ENCODE results near the gene KRTAP4-12. TPM values are rescaled to one million over a fixed set of nuclear protein-coding genes. Genes with fewer than 3 reads are reported as not detected.
"Not testable (repeated sequence)": the region's sequence is repeated elsewhere in the genome, so short reads cannot be mapped to it uniquely, and the experiment has no call there.

Gene KRTAP4-12
- total RNA-seq = not detected in 2 replicates

GRCh38 chr17:41123991-41124371, at the start of gene KRTAP4-12:
Gene KRTAP4-12 (minus strand): TSS chr17:41124182. CDS start chr17:41124122, 60 bp downstream.
- H3K9me3 Mint-ChIP-seq = not testable (repeated sequence)

GRCh38 chr17:41171886-41172285, 47.9 kb upstream of the KRTAP4-12 start:
- H3K27me3 Mint-ChIP-seq (ENCODE audit: insufficient read depth) = peaks cover 5% of the 10 kb centered on the region
- no peak overlapping the region for H3K27ac Mint-ChIP-seq
- H3K9me3 Mint-ChIP-seq = no peaks in the 10 kb centered on the region
- intact Hi-C loops (cut with micrococcal nuclease) = no loop called here
- no peak overlapping the region for H3K4me3 Mint-ChIP-seq
- no peaks in the 10 kb centered on the region for H3K36me3 Mint-ChIP-seq (ENCODE audit: low read depth)
- DNase-seq (ENCODE audit: low spot score) = no peak
- no peaks in the 10 kb centered on the region for H3K4me1 Mint-ChIP-seq (ENCODE audit: low read depth)

More at GRCh38 chr17:41123991-41124371, at the start of gene KRTAP4-12:
- DNase-seq (ENCODE audit: low spot score); intact Hi-C loops (cut with micrococcal nuclease); H3K4me3 Mint-ChIP-seq; H3K27me3 Mint-ChIP-seq (ENCODE audit: insufficient read depth); H3K36me3 Mint-ChIP-seq (ENCODE audit: low read depth); H3K4me1 Mint-ChIP-seq (ENCODE audit: low read depth); H3K27ac Mint-ChIP-seq: not testable (repeated sequence)

- Mint-ChIP-seq H3K4me3 (no peak within 1 kb of the TSS), H3K9me3 (no peaks in the 10 kb centered on the region), H3K4me1 (ENCODE audit: low read depth) (no peaks in the 10 kb centered on the region), H3K27me3 (ENCODE audit: insufficient read depth) (peaks cover 3% of the 10 kb centered on the region), H3K27ac (no peak within 1 kb of the TSS), H3K36me3 (ENCODE audit: low read depth) (no peaks in the 10 kb centered on the region)
- intact Hi-C loops (cut with micrococcal nuclease) = no loop called here
- DNase-seq (ENCODE audit: low spot score) = no peak
Measured at GRCh38 chr17:41168121-41168520, 44.1 kb upstream of the KRTAP4-12 start, which contains the start of gene KRTAP4-3. Gene KRTAP4-3 (minus strand): TSS chr17:41168221. CDS start chr17:41168172, 49 bp downstream.

GRCh38 chr17:41167561-41167960, 43.6 kb upstream of the KRTAP4-12 start:
- no peak overlapping the region for H3K4me3 Mint-ChIP-seq
- H3K4me1 Mint-ChIP-seq (ENCODE audit: low read depth) = no peaks in the 10 kb centered on the region
- no peak for DNase-seq (ENCODE audit: low spot score)

DNA sequence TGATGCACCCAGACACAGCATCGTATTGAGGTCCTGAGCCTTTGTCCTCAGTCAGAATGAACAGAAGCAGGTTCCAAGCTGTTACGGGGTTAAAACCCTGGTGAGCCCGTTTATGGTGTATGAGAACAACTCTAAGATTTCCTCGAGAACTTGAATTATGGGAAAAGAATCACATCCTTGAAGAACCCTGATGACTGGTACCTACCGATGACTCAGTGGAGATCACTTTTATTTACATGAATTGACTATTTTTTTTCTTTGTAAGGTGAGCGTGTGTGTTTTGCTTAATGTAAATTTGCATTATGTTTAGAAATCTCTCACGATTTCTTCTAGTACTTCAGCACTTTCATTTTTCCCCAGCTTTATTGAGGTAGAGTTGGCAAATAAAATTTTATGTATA, 39.8 kb upstream of the KRTAP4-12 start:
- H3K9me3 Mint-ChIP-seq = no peaks in the 10 kb centered on the region
- intact Hi-C loops (cut with micrococcal nuclease) = no loop called here
- no peak overlapping the region for H3K27ac Mint-ChIP-seq
- H3K27me3 Mint-ChIP-seq (ENCODE audit: insufficient read depth) = no peaks in the 10 kb centered on the region
- no peaks in the 10 kb centered on the region for H3K4me1 Mint-ChIP-seq (ENCODE audit: low read depth)
- H3K4me3 Mint-ChIP-seq = no peak overlapping the region
- H3K36me3 Mint-ChIP-seq (ENCODE audit: low read depth) = no peaks in the 10 kb centered on the region
- DNase-seq (ENCODE audit: low spot score) = no peak

More at GRCh38 chr17:41167561-41167960, 43.6 kb upstream of the KRTAP4-12 start:
- H3K27ac Mint-ChIP-seq = no peak overlapping the region
- H3K36me3 Mint-ChIP-seq (ENCODE audit: low read depth) = no peaks in the 10 kb centered on the region
- intact Hi-C loops (cut with micrococcal nuclease) = no loop called here
- H3K27me3 Mint-ChIP-seq (ENCODE audit: insufficient read depth) = peaks cover 3% of the 10 kb centered on the region
- no peaks in the 10 kb centered on the region for H3K9me3 Mint-ChIP-seq

DNA sequence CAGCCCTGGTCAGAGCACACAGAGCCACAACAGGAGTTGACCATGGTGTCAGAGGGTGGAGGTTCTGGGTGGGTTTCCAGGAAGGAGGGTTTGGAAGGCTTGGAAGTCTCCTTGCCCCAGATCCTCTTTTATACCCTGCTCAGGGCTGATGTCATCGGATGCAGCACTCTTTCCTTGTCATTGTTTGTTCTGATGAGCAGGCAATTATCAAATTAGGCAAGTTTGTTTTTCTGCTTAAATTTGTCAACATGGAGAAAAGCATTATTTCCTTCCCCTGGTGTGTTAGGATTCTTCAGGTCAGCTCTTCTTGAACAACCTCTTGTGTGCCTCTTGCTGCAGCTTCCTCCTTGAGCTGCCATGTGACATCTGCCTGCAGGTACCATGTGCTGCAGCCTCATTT, 36.7 kb upstream of the KRTAP4-12 start, which contains the start of gene KRTAP4-4:
KRTAP4-4 (minus strand) TSS at position 101 of the 400 bp plus-strand sequence; CDS start at position 44, 57 bp downstream.
- Mint-ChIP-seq H3K27ac (no peak within 1 kb of the TSS), H3K4me1 (ENCODE audit: low read depth) (no peaks in the 10 kb centered on the region), H3K27me3 (ENCODE audit: insufficient read depth) (peaks cover 2% of the 10 kb centered on the region), H3K4me3 (no peak within 1 kb of the TSS), H3K9me3 (no peaks in the 10 kb centered on the region), H3K36me3 (ENCODE audit: low read depth) (no peaks in the 10 kb centered on the region)
- DNase-seq (ENCODE audit: low spot score) = no peak
- intact Hi-C loops (cut with micrococcal nuclease) = no loop called here

DNA sequence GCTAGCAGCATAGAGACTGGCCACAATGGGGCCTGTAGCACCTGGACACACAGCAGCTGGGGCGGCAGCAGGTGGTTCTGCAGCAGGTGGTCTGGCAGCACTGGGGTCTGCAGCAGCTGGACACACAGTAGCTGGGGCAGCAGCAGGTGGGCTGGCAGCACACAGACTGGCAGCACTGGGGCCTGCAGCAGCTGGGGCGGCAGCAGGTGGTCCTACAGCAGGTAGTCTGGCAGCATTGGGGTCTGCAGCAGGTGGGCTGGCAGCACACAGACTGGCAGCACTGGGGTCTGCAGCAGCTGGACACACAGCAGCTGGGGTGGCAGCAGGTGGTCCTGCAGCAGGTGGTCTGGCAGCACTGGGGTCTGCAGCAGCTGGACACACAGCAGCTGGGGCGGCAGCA, 36.2 kb upstream of the KRTAP4-12 start:
- H3K27me3 Mint-ChIP-seq (ENCODE audit: insufficient read depth); H3K4me1 Mint-ChIP-seq (ENCODE audit: low read depth); H3K9me3 Mint-ChIP-seq; H3K36me3 Mint-ChIP-seq (ENCODE audit: low read depth); intact Hi-C loops (cut with micrococcal nuclease); H3K4me3 Mint-ChIP-seq; H3K27ac Mint-ChIP-seq; DNase-seq (ENCODE audit: low spot score): not testable (repeated sequence)

DNA sequence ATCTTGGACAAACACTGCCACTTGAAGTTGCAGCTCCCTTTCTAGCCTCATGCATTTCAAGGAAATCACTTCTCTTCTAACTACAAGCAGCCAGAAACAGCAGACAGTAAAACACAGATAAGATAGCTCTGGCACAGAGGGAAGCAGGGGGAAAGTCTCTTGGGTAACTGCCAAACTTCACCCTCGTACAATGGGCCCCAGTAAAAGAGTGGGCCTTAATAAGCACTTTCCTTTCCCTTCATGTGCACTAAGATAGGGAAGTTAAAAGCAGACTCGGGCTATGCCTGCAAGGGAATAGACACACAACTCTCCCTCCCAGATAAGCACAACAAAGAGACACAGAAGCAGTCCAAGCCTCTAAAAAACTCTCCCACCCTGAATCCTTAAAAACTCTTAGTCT, 29.9 kb upstream of the KRTAP4-12 start:
- Mint-ChIP-seq H3K9me3 (no peaks in the 10 kb centered on the region), H3K27me3 (ENCODE audit: insufficient read depth) (peaks cover 6% of the 10 kb centered on the region), H3K4me3 (no peak overlapping the region)

DNA sequence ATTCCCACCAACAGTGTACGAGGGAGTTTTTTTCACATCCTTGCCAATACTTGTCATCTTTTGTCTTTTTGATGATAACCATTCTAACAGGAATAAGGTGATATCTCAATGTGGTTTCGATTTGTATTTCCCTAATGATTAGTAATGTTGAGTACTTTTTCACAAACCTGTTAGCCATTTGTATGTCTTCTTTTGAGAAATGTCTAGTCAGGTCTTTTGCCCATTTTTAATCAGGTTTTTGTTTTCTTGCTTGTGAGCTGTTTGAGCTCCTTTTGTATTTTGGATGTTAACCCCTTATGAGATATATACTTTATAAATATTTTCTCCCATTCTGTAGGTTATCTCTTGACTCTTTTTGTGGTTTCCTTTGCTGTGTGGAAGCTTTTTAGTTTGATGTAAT, 27.5 kb upstream of the KRTAP4-12 start:
- H3K4me1 Mint-ChIP-seq (ENCODE audit: low read depth) = no peaks in the 10 kb centered on the region
- no peaks in the 10 kb centered on the region for H3K9me3 Mint-ChIP-seq
- no peaks in the 10 kb centered on the region for H3K36me3 Mint-ChIP-seq (ENCODE audit: low read depth)
- no peak overlapping the region for H3K4me3 Mint-ChIP-seq
- H3K27me3 Mint-ChIP-seq (ENCODE audit: insufficient read depth) = peaks cover 6% of the 10 kb centered on the region
- H3K27ac Mint-ChIP-seq = no peak overlapping the region
- intact Hi-C loops (cut with micrococcal nuclease) = no loop called here
- DNase-seq (ENCODE audit: low spot score) = no peak

More for the DNA sequence above, 29.9 kb upstream of the KRTAP4-12 start:
- Mint-ChIP-seq H3K27ac (no peak overlapping the region), H3K4me1 (ENCODE audit: low read depth) (no peaks in the 10 kb centered on the region), H3K36me3 (ENCODE audit: low read depth) (no peaks in the 10 kb centered on the region)
- no peak for DNase-seq (ENCODE audit: low spot score)
- intact Hi-C loops (cut with micrococcal nuclease) = no loop called here

DNA sequence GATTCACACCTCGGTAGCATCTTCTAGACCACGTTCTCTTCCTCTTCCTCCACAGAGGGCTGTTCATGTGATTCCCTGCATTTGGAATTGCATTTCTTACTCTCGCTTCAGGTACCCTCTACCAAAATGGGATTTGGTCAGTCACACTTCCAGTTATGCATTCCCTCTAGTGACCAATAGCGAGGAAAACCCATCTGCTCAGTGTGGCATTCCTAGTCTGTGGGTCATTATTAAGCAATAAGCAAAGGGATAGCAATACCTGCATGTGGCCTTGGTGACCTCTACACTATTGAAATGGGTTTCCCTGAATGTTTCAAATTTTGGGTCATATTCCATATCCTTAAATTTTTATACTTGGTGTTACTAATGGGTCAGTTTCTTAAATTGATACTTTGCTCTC, 26.0 kb upstream of the KRTAP4-12 start:
- Mint-ChIP-seq H3K4me3 (no peak overlapping the region), H3K36me3 (ENCODE audit: low read depth) (no peaks in the 10 kb centered on the region), H3K27ac (no peak overlapping the region), H3K9me3 (no peaks in the 10 kb centered on the region), H3K27me3 (ENCODE audit: insufficient read depth) (peaks cover 7% of the 10 kb centered on the region), H3K4me1 (ENCODE audit: low read depth) (no peaks in the 10 kb centered on the region)
- intact Hi-C loops (cut with micrococcal nuclease) = no loop called here
- no peak for DNase-seq (ENCODE audit: low spot score)

DNA sequence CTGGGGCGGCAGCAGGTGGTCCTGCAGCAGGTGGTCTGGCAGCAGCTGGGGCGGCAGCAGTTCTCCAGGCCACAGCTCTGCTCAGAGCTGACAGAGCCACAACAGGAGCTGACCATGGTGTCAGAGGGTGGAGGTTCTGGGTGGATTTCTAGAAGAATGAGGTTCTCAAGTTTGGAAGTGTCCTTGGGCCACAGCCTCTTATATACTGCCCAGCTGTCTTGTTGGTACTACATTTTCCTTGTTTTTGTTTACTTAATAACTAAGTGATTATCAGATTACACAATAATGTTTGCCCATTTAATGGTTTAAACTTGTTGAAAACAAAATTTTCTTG, 25.6 kb upstream of the KRTAP4-12 start, which contains the start of gene KRTAP4-5:
KRTAP4-5 (minus strand) TSS at position 174 of the 334 bp plus-strand sequence; CDS start at position 116, 58 bp downstream.
- Mint-ChIP-seq H3K27ac (no peak within 1 kb of the TSS), H3K4me1 (ENCODE audit: low read depth) (no peaks in the 10 kb centered on the region), H3K27me3 (ENCODE audit: insufficient read depth) (peaks cover 6% of the 10 kb centered on the region), H3K9me3 (no peaks in the 10 kb centered on the region), H3K36me3 (ENCODE audit: low read depth) (no peaks in the 10 kb centered on the region), H3K4me3 (no peak within 1 kb of the TSS)
- DNase-seq (ENCODE audit: low spot score) = no peak
- intact Hi-C loops (cut with micrococcal nuclease) = no loop called here

DNA sequence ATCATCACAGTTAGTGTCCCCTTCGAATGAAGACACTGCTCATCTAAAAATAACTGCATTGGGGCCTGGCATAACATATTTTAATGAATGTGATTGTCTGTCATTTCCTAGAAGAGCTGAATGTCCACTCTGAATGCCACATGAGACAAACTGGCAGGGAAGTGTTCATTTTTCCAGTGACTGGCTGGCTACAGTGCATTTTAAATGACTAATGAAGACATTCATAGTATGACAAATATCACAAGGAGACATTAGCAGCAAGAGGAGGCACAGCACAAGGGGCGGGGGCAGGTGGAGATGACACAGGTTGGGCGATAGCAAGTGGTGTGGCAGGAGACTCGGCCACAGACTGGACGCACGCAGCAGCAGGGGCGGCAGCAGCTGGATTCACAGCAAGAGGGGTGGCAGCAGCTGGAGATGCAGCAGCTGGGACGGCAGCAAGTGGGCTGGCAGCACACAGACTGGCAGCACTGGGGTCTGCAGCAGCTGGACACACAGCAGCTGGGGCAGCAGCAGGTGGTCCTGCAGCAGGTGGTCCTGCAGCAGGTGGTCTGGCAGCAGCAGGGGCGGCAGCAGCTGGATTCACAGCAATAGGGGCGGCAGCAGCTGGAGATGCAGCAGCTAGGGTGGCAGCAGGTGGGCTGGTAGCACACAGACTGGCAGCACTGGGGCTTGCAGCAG, 25.1 kb upstream of the KRTAP4-12 start:
- H3K4me1 Mint-ChIP-seq (ENCODE audit: low read depth); H3K27me3 Mint-ChIP-seq (ENCODE audit: insufficient read depth); H3K27ac Mint-ChIP-seq; DNase-seq (ENCODE audit: low spot score); H3K4me3 Mint-ChIP-seq; H3K36me3 Mint-ChIP-seq (ENCODE audit: low read depth); H3K9me3 Mint-ChIP-seq; intact Hi-C loops (cut with micrococcal nuclease): not testable (repeated sequence)

DNA sequence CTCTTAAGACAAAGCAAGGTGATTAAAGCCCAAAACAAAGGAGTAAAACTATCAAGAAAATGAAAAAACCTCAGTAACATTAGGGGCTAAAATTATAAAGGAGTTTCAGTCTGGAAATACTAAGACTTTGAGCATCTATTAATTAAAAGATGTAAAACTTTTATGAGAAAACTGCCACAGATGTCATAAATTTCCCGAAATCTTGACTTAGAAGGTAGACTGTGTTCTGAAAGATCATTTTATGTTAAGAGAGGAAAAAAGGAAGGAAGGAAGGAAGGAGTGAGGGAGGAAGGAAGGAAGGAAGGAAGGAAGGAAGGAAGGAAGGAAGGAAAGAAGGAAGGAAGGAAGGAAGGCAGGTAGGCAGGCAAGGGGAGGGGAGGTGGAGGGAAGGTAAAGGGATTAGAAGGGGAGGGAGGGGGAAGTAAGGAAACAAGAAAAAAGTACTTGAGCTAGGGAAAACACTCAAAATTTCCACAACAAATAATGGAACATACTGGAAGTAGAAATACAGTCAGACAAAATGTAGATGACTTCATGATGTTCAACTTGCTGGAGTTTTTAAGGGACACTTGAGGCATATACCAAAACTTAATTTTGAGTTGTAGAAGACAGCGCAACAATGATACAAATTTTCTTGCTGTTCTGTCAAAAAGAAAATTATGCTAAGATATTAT, 23.7 kb upstream of the KRTAP4-12 start:
- no peak for DNase-seq (ENCODE audit: low spot score)
- Mint-ChIP-seq H3K9me3 (peaks cover 14% of the 10 kb centered on the region), H3K36me3 (ENCODE audit: low read depth) (no peaks in the 10 kb centered on the region), H3K4me3 (no peak overlapping the region), H3K27me3 (ENCODE audit: insufficient read depth) (peaks cover 3% of the 10 kb centered on the region), H3K4me1 (ENCODE audit: low read depth) (no peaks in the 10 kb centered on the region), H3K27ac (no peak overlapping the region)
- intact Hi-C loops (cut with micrococcal nuclease) = no loop called here

All from activated T-helper 1 cell treated with anti-CD3 and anti-CD28 coated beads, Interleukin-12 subunit alpha, Interleukin-12 subunit beta, Interleukin-2, Interleukin-4 antibody, amounts not matched to agents 30 ng/mL and 10 ng/mL and 1 ng/mL, durations not matched to agents 14 hours and 24 hours and 36 hours (primary cell).